Mucosa of descending colon (tissue), 3 donors: ENCODE data around the gene CFAP57. TPM values are rescaled to one million over a fixed set of nuclear protein-coding genes. Genes with fewer than 3 reads are reported as not detected.

Source experiments
- ATAC-seq: fragments of 200-7000 bp; cut with Tn5 transposase; one replicate; pipeline ENCODE4 v1.9.1; 2020; ENCODE audit warnings: mild to moderate bottlenecking, moderate library complexity
- DNase-seq, 3 donors: peaks; one replicate each; pipeline ENCODE4 v3.0.0-alpha.2; 2020
- H3K36me3 ChIP-seq: fragments of 200-600 bp; one replicate; pipeline ENCODE4 v1.8.0; 2021; ENCODE audit warnings: low read depth, mild to moderate bottlenecking
- H3K4me1 ChIP-seq: fragments of 200-600 bp; one replicate; pipeline ENCODE4 v1.8.0; 2021; ENCODE audit warnings: low read depth, mild to moderate bottlenecking
- H3K4me3 ChIP-seq: fragments of 200-600 bp; one replicate; pipeline ENCODE4 v1.8.0; 2021; ENCODE audit warnings: mild to moderate bottlenecking
- H3K9me3 ChIP-seq: fragments of 200-600 bp; one replicate; pipeline ENCODE4 v1.8.0; 2021; ENCODE audit warnings: mild to moderate bottlenecking
- CTCF ChIP-seq: fragments of 200-600 bp; IDR thresholded peaks from one replicate; pipeline ENCODE4 v1.8.0; 2022; ENCODE audit warnings: antibody characterized with exemption, mild to moderate bottlenecking
- intact Hi-C, 2 donors: fragments of 100-400 bp; cut with DNase I in 1 of 2; cut with micrococcal nuclease in 1 of 2; formaldehyde crosslinking; loops; one replicate each; pipeline versions ENCODE4 v1.11.0 to v1.11.1; 2022; cut with DNase I, micrococcal nuclease
- total RNA-seq, 3 donors: library from RNA; stranded (reverse); fragmentation: NEBNext Ultra II Directional in 2 of 3; extraction: Animal tissue kit (Norgen Biotek cat#: 25700) in 2 of 3; gene quantifications; one replicate each; pipeline versions ENCODE4 v1.2.1 to v1.2.4, GENCODE V29; 2021 to 2023
- donor health status: DM: no; HTN: no; CAD: no; lungs with moderate emphysema.
- donor health status: DM: no; HTN: no; CAD: no.
- donor health status: DM: no; HTN: yes; CAD: no.

The CFAP57 gene
- total RNA-seq, 3 donors from 2014 or later: 0.34 TPM; not detected in 2

DNA sequence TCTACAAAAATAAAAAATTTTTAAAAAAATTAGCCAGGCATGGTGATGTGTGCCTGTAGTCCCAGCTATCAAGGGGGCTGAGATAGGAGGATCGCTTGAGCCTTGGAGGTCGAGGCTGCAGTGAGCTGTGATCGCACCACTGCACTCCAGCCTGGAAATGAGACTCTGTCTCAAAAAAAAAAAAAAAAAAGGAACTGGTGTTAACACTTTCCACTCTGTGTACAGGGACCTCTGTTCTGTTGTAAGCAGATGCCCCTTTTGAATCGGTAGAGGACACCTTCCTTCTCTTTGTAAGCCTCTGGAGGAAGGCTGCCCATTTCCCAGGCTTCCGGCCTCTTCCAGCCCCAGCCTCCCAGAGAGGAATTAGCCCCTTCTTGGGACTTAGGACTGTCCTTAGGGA lies 120.5 kb downstream of the CFAP57 start:
- no peak for TF ChIP-seq CTCF
- Histone ChIP-seq H3K4me1 (peaks cover 32% of the 10 kb centered on the region), H3K36me3 (no peaks in the 10 kb centered on the region), H3K4me3 (no peak overlapping the region), H3K9me3 (no peaks in the 10 kb centered on the region)
- no peak for DNase-seq
- intact Hi-C loops: no loop called here
- no peak for ATAC-seq

DNA sequence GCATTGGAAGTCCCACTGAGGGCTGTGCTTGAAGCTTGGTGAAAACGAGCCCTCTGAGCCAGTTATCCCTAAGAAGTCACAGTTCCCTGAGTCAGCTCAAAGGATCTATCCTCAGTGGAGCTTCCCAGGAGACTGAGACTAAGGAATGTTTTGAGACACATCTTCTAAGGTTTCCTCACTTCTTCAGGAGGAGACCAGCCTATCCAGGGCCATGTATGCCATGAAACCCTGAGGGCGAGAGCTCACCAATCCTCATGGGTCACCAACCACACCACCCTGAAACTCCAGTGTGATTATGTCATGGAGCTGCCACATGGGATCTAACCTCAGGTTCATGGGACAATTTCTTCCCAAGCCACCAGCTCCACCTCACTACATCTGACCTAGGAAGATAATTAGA lies 121.0 kb downstream of the CFAP57 start:
- no peaks in the 10 kb centered on the region for H3K9me3 ChIP-seq
- no peak for TF ChIP-seq CTCF
- peaks cover 32% of the 10 kb centered on the region for H3K4me1 ChIP-seq
- no peak overlapping the region for H3K4me3 ChIP-seq
- DNase-seq: no peak
- intact Hi-C loops: no loop called here
- no peak for ATAC-seq
- H3K36me3 ChIP-seq: no peaks in the 10 kb centered on the region

DNA sequence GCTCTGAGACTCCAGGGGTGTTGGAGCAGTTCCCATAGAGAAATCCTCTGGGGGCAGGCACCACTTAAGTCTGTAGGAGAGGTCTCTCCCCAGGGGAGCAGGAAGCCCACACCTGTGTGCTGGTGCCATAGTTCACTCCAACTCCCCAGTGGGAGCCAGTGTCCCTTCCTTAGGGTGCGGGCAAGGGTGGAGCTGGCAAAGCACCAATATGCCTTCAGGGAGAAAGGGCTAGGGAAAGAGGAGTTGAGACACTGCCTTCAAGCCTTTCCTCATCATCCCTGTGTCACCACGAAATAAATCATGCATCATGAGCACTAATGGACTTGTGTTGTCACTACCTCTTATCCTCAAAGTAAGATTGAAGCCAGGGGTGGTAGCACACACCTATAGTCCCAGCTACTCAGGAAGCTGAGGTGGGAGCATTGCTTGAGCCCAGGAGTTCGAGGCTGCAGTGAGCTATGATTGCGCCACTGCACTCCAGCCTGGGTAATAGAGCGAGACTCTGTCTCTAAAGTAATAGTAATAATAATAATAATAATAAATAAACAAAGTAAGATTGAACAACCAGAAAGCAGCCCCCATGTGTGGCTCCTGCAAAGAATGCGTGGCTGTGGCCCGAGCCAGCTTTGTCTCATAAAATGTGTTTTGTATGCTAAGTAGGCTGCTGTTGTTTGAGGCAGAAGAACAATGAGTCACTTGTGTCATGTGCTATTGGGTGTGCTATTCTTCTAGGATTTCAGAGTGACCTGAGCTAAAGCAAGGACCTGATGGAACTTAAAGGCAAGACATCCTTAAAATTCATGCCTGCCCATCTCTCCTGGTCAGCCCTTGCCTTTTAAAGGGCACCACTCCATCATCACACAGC lies 122.0 kb downstream of the CFAP57 start:
- H3K9me3 ChIP-seq: no peaks in the 10 kb centered on the region
- H3K4me1 ChIP-seq: peaks cover 32% of the 10 kb centered on the region
- no peaks in the 10 kb centered on the region for H3K36me3 ChIP-seq
- peak; percentile 76 for ATAC-seq
- peak in 2 of 3 donors; percentile 80 to 81 for DNase-seq
- H3K4me3 ChIP-seq: no peak overlapping the region
- intact Hi-C loops: no loop called here
- no peak for TF ChIP-seq CTCF

GRCh38 chr1:43294761-43295160 lies 122.6 kb downstream of the CFAP57 start:
- Histone ChIP-seq H3K36me3 (no peaks in the 10 kb centered on the region), H3K4me3 (no peak overlapping the region), H3K9me3 (no peaks in the 10 kb centered on the region), H3K4me1 (peaks cover 32% of the 10 kb centered on the region)
- TF ChIP-seq CTCF: no peak
- DNase-seq: no peak
- ATAC-seq: no peak
- intact Hi-C loops: no loop called here

DNA sequence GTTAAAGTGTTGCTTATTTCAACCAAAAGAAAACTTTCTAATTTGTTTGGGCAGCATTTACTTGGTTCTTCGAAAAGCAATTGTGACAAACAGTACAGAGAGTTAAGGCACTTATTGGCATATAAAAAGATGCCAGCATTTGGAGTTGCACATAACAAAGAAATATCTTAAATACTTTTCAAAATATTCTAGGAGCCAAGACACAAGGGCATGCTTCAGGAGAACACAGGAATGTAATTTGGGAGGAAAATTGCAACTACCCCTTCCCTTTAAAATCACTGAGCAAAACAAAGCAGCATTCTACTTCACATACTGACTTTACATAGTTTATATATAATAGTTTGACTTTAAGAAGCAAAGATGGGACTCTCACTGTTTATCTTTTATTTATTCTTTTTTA lies 124.1 kb downstream of the CFAP57 start:
- peaks cover 32% of the 10 kb centered on the region for H3K4me1 ChIP-seq
- DNase-seq: no peak
- H3K9me3 ChIP-seq: no peaks in the 10 kb centered on the region
- no peak overlapping the region for H3K4me3 ChIP-seq
- H3K36me3 ChIP-seq: no peaks in the 10 kb centered on the region
- ATAC-seq: no peak
- intact Hi-C loops: no loop called here
- no peak for TF ChIP-seq CTCF
